ENCODE data around the gene TUBA1C. TPM values are rescaled to one million over a fixed set of nuclear protein-coding genes. Genes with fewer than 3 reads are reported as not detected.
"Not testable (repeated sequence)": the region's sequence is repeated elsewhere in the genome, so short reads cannot be mapped to it uniquely, and the experiment has no call there.

TUBA1C gene
- total RNA-seq, 1 experiment from 2014 or later, result 472 TPM

DNA sequence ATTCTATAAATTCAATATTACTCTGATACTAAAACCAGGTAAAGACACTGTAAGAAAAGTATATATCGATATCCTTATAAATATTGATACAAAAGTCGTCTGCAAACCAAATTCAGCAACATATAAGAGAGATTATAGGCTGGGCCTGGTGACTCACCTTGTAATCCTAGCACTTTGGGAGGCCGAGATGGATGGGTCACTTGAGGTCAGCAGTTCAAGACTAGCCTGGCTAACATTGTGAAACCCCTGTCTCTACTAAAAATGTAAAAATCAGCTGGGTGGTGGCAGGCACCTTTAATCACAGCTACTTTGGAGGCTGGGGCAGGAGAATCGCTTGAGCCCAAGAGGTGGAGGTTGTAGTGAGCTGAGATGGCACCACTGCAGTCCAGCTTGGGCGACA lies 13.5 kb upstream of the TUBA1C start:
- Mint-ChIP-seq H3K27me3 (ENCODE audit: unreplicated experiment) (no peaks in the 10 kb centered on the region), H3K36me3 (ENCODE audit: insufficient read depth, unreplicated experiment) (no peaks in the 10 kb centered on the region), H3K4me1 (ENCODE audit: low read depth, unreplicated experiment) (no peaks in the 10 kb centered on the region), H3K9me3 (ENCODE audit: low read depth, unreplicated experiment) (no peaks in the 10 kb centered on the region), H3K27ac (ENCODE audit: unreplicated experiment) (no peak overlapping the region), H3K4me3 (ENCODE audit: low read depth, unreplicated experiment) (no peak overlapping the region)
- DNase-seq, result no peak
- CTCF ChIA-PET, result interaction anchor here (0.7 kb wide), 1 partner anchor 141 kb away, joined by 3 read pairs; the partner anchor contains the start of gene LMBR1L
- intact Hi-C loops (cut with micrococcal nuclease; ENCODE audit: unreplicated experiment), result no loop called here
- no TSS peak for BruUV-seq (replicated peaks)
- TF ChIP-seq CTCF (IDR thresholded peaks at IDR 0.05; ENCODE audit: unreplicated experiment), result no peak

GRCh38 chr12:49253033-49253623 lies 11.8 kb upstream of the TUBA1C start:
- TF ChIP-seq CTCF (IDR thresholded peaks at IDR 0.05; ENCODE audit: unreplicated experiment), result no peak
- no peak overlapping the region for H3K4me3 Mint-ChIP-seq (ENCODE audit: low read depth, unreplicated experiment)
- CTCF ChIA-PET, result interaction anchor here (0.5 kb wide), 1 partner anchor 113 kb away, joined by 3 read pairs; no protein-coding TSS in a partner anchor
- DNase-seq, result no peak
- H3K27ac Mint-ChIP-seq (ENCODE audit: unreplicated experiment), result no peak overlapping the region
- H3K4me1 Mint-ChIP-seq (ENCODE audit: low read depth, unreplicated experiment), result no peaks in the 10 kb centered on the region
- no peaks in the 10 kb centered on the region for H3K36me3 Mint-ChIP-seq (ENCODE audit: insufficient read depth, unreplicated experiment)
- H3K27me3 Mint-ChIP-seq (ENCODE audit: unreplicated experiment), result no peaks in the 10 kb centered on the region
- no peaks in the 10 kb centered on the region for H3K9me3 Mint-ChIP-seq (ENCODE audit: low read depth, unreplicated experiment)
- intact Hi-C loops (cut with micrococcal nuclease; ENCODE audit: unreplicated experiment), result no loop called here
- no TSS peak for BruUV-seq (replicated peaks)

- H3K4me3 Mint-ChIP-seq (ENCODE audit: low read depth, unreplicated experiment); DNase-seq; H3K36me3 Mint-ChIP-seq (ENCODE audit: insufficient read depth, unreplicated experiment); BruUV-seq (replicated peaks); H3K27ac Mint-ChIP-seq (ENCODE audit: unreplicated experiment); H3K27me3 Mint-ChIP-seq (ENCODE audit: unreplicated experiment); intact Hi-C loops (cut with micrococcal nuclease; ENCODE audit: unreplicated experiment); H3K9me3 Mint-ChIP-seq (ENCODE audit: low read depth, unreplicated experiment); H3K4me1 Mint-ChIP-seq (ENCODE audit: low read depth, unreplicated experiment): not testable (repeated sequence)
- CTCF ChIA-PET, result interaction anchor here (1.6 kb wide), 1 partner anchor 8 kb away, joined by 3 read pairs; no protein-coding TSS in a partner anchor
Observed at GRCh38 chr12:49255456-49255855, 9.4 kb upstream of the TUBA1C start.

DNA sequence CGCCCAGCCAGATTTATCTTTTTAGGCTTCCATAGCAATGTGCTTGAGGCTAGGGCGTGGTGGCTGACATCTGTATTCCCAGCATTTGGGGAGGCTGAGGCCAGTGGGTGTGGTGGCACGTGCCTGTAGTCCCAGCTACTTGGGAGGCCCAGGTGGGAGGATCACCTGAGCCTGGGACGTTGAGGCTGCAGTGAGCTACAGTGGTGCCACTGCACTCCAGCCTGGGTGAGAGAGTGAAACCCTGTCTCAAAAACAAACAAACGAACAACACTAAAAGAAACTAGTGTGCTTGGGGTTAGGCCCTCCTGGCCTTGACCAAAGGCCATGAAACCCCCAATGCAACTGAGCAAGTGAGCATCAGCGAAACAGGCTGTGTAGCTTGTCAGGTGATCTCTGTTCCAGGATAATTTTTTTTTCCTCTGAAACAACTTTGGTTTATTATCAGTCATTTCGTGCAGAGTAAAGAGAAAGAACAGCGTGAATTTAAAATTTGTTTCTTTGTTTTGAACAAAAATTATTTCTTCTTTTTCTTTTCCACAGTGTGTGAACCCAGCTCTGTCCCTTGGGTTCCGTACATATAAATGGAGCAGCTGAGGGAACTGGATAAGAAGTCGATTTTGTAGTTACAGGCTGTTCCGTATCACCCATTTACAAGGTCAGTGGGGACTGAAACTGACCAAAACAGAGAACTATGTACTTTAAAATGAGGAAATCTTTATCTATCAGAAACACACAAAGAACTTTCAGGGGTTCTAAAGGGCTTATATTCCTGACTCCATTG lies 8.8 kb upstream of the TUBA1C start:
- no peak for DNase-seq
- BruUV-seq (replicated peaks), result no TSS peak
- H3K9me3 Mint-ChIP-seq (ENCODE audit: low read depth, unreplicated experiment), result no peaks in the 10 kb centered on the region
- no peaks in the 10 kb centered on the region for H3K27me3 Mint-ChIP-seq (ENCODE audit: unreplicated experiment)
- no peak for TF ChIP-seq CTCF (IDR thresholded peaks at IDR 0.05; ENCODE audit: unreplicated experiment)
- no peak overlapping the region for H3K27ac Mint-ChIP-seq (ENCODE audit: unreplicated experiment)
- CTCF ChIA-PET, result no interaction called here
- no peak overlapping the region for H3K4me3 Mint-ChIP-seq (ENCODE audit: low read depth, unreplicated experiment)
- peaks cover 8% of the 10 kb centered on the region for H3K4me1 Mint-ChIP-seq (ENCODE audit: low read depth, unreplicated experiment)
- no peaks in the 10 kb centered on the region for H3K36me3 Mint-ChIP-seq (ENCODE audit: insufficient read depth, unreplicated experiment)
- intact Hi-C loops (cut with micrococcal nuclease; ENCODE audit: unreplicated experiment), result no loop called here

GRCh38 chr12:49257508-49258184 lies 7.2 kb upstream of the TUBA1C start:
- H3K9me3 Mint-ChIP-seq (ENCODE audit: low read depth, unreplicated experiment); BruUV-seq (replicated peaks); H3K4me3 Mint-ChIP-seq (ENCODE audit: low read depth, unreplicated experiment); H3K36me3 Mint-ChIP-seq (ENCODE audit: insufficient read depth, unreplicated experiment); DNase-seq; H3K27me3 Mint-ChIP-seq (ENCODE audit: unreplicated experiment); intact Hi-C loops (cut with micrococcal nuclease; ENCODE audit: unreplicated experiment); H3K27ac Mint-ChIP-seq (ENCODE audit: unreplicated experiment); H3K4me1 Mint-ChIP-seq (ENCODE audit: low read depth, unreplicated experiment): not testable (repeated sequence)
- CTCF ChIA-PET, result interaction anchor here (0.6 kb wide), 1 partner anchor 128 kb away, joined by 3 read pairs; no protein-coding TSS in a partner anchor

Measured in Calu3 (cell line).